GM12878 (cell line): ENCODE measurements around the gene CCR5. TPM values are rescaled to one million over a fixed set of nuclear protein-coding genes. Genes with fewer than 3 reads are reported as not detected.

ENCODE experiments used
- ATAC-seq: fragments of 200-7000 bp; cut with Tn5 transposase; 3 replicates; pipeline ENCODE4 v1.9.1; 2020; ENCODE audit warnings: mild to moderate bottlenecking, moderate library complexity
- BruUV-seq: library from RNA; stranded (reverse); fragments of 400-500 nt; replicated peaks from 2 replicates; lab custom pipeline; 2021; lab: Mats Ljungman, UMichigan
- CTCF ChIA-PET: fragments of 300-600 bp; sonication (Branson Sonifier 250); formaldehyde crosslinking; extraction: SDS; loops from one replicate; lab custom pipeline; 2021; ENCODE audit warnings: inconsistent platforms; lab: Yijun Ruan, JAX
- POLR2A ChIA-PET: fragments of 350-600 bp; formaldehyde crosslinking; extraction: SDS; loops from one replicate; lab custom pipeline; 2021; ENCODE audit warnings: inconsistent platforms; lab: Charles Lee
- RAD21 ChIA-PET: fragments of 300-600 bp; sonication (Branson Sonifier 250); formaldehyde crosslinking; loops from one replicate; lab custom pipeline; 2023; ENCODE audit warnings: antibody characterized with exemption; ENCODE audit not compliant: unreplicated experiment; lab: Charles Lee
- SMC1A ChIA-PET: fragments of 300-600 bp; sonication (Branson Sonifier 250); formaldehyde crosslinking; loops from one replicate; lab custom pipeline; 2023; ENCODE audit not compliant: unreplicated experiment, uncharacterized antibody; lab: Charles Lee
- DNase-seq: peaks from one replicate; pipeline ENCODE4 v3.0.0-alpha.2; 2011; ENCODE audit warnings: low read depth, low spot score
- FAIRE-seq: peaks from 3 replicates; lab custom pipeline; 2011; peaks lifted over from hg19 to GRCh38; lab: Jason Lieb, UNC
- H2AFZ ChIP-seq: 2 replicates; pipeline ENCODE4 v1.6.0; 2011; ENCODE audit warnings: low read depth, low read length, control low read depth; ENCODE audit not compliant: control insufficient read depth
- H3K27ac ChIP-seq: 2 replicates; pipeline ENCODE4 v1.5.1; 2011; ENCODE audit warnings: control low read depth; ENCODE audit not compliant: control insufficient read depth, insufficient read depth
- H3K27me3 ChIP-seq, 2 experiments: replicated peaks in 1 of 2; 2 replicates each; pipeline versions ENCODE4 v1.6.0 to v1.6.1; 2011; ENCODE audit warnings: low read length in 1 of 2; ENCODE audit not compliant: control insufficient read depth in 2 of 2, insufficient read depth in 2 of 2
- H3K36me3 ChIP-seq, 2 experiments: 2 replicates each; pipeline ENCODE4 v1.5.1; 2011; ENCODE audit warnings: low read length in 1 of 2; ENCODE audit not compliant: control insufficient read depth in 2 of 2, insufficient read depth in 2 of 2
- H3K4me1 ChIP-seq: 2 replicates; pipeline ENCODE4 v1.6.1; 2011; ENCODE audit warnings: mild to moderate bottlenecking, low read length, moderate library complexity, mixed read lengths; ENCODE audit not compliant: control insufficient read depth, insufficient read depth
- H3K4me2 ChIP-seq: 2 replicates; pipeline ENCODE4 v1.6.0; 2011; ENCODE audit warnings: control low read depth; ENCODE audit not compliant: control insufficient read depth, insufficient read depth
- H3K4me3 ChIP-seq: fragments of 200-600 bp; sonication (generic); 2 replicates; pipeline ENCODE4 v1.5.1; 2016
- H3K79me2 ChIP-seq: 2 replicates; pipeline ENCODE4 v1.6.0; 2011; ENCODE audit warnings: low read length; ENCODE audit not compliant: control insufficient read depth, insufficient read depth
- H3K9ac ChIP-seq: 2 replicates; pipeline ENCODE4 v1.8.0; 2011; ENCODE audit warnings: low read length, control low read depth, mixed read lengths; ENCODE audit not compliant: control insufficient read depth, insufficient read depth
- H3K9me3 ChIP-seq: replicated peaks from 3 replicates; pipeline ENCODE4 v1.5.1; 2011; ENCODE audit warnings: mild to moderate bottlenecking, low read length; ENCODE audit not compliant: control insufficient read depth, insufficient read depth
- H4K20me1 ChIP-seq: 2 replicates; pipeline ENCODE4 v1.6.0; 2011; ENCODE audit not compliant: control insufficient read depth, insufficient read depth
- CBX5 ChIP-seq: sonication (generic); IDR thresholded peaks from 2 replicates; pipeline ENCODE4 v1.6.1; 2016; ENCODE audit warnings: low read depth, moderate library complexity, mild to moderate bottlenecking, inconsistent platforms
- EGR1 ChIP-seq, 2 experiments: IDR thresholded peaks; 1 replicate in 1 of 2; 2 replicates in 1 of 2; pipeline ENCODE4 v1.6.1; 2011 to 2012; ENCODE audit warnings: low read depth in 2 of 2, low read length in 2 of 2, borderline replicate concordance in 1 of 2, mild to moderate bottlenecking in 1 of 2, moderate library complexity in 1 of 2
- GATAD2B ChIP-seq: fragments of 450-650 bp; conservative IDR thresholded peaks from 2 replicates; pipeline ENCODE4 v1.6.1; 2017; ENCODE audit warnings: low read depth, mild to moderate bottlenecking, moderate library complexity
- IKZF1 ChIP-seq: fragments of 450-650 bp; conservative IDR thresholded peaks from 2 replicates; pipeline ENCODE4 v1.6.1; 2017; ENCODE audit warnings: antibody characterized with exemption, mild to moderate bottlenecking
- LARP7 ChIP-seq: fragments of 450-650 bp; IDR thresholded peaks from 2 replicates; pipeline ENCODE4 v1.6.1; 2017; ENCODE audit warnings: mild to moderate bottlenecking
- MTA2 ChIP-seq: fragments of 450-650 bp; IDR thresholded peaks from 2 replicates; pipeline ENCODE4 v1.6.1; 2016; ENCODE audit warnings: low read depth, mild to moderate bottlenecking, moderate library complexity
- NR2C2 ChIP-seq: IDR thresholded peaks from 2 replicates; pipeline ENCODE4 v1.6.1; 2011; ENCODE audit warnings: borderline replicate concordance, low read depth; ENCODE audit not compliant: control insufficient read depth, insufficient read length
- PAX8 ChIP-seq: fragments of 450-650 bp; IDR thresholded peaks from 2 replicates; pipeline ENCODE4 v1.6.1; 2017; ENCODE audit warnings: mild to moderate bottlenecking, moderate library complexity
- PML ChIP-seq: IDR thresholded peaks from 2 replicates; pipeline ENCODE4 v1.6.1; 2012; ENCODE audit warnings: low read length, inconsistent platforms
- RAD51 ChIP-seq: fragments of 450-650 bp; IDR thresholded peaks from 2 replicates; pipeline ENCODE4 v1.6.1; 2016; ENCODE audit warnings: moderate library complexity, mild to moderate bottlenecking, inconsistent platforms
- SREBF1 ChIP-seq: IDR thresholded peaks from 2 replicates; pipeline ENCODE4 v1.6.1; 2012; ENCODE audit warnings: mild to moderate bottlenecking, low read length
- YBX1 ChIP-seq: fragments of 450-650 bp; IDR thresholded peaks from 2 replicates; pipeline ENCODE4 v1.6.1; 2016; ENCODE audit warnings: antibody characterized with exemption
- ZBED1 ChIP-seq: IDR thresholded peaks from 2 replicates; pipeline ENCODE4 v1.6.1; 2016; ENCODE audit warnings: borderline replicate concordance
- ZZZ3 ChIP-seq: IDR thresholded peaks from 2 replicates; pipeline ENCODE4 v1.6.1; 2011; ENCODE audit warnings: low read depth; ENCODE audit not compliant: control insufficient read depth, insufficient read length
- WGBS: methylation state at CpG from one replicate; pipeline ENCODE4 v1.1.6; 2016; ENCODE audit warnings: low lambda C conversion rate; ENCODE audit not compliant: insufficient replicate concordance, insufficient coverage; ENCODE audit errors: missing lambda C conversion rate; 5-methylcytosine and 5-hydroxymethylcytosine counted together
- in situ Hi-C: fragments of 300-500 bp; cut with MboI; formaldehyde crosslinking; loops from 9 replicates; pipeline ENCODE4 v1.14.3; 2018; ENCODE audit warnings: mixed read lengths
- intact Hi-C: fragments of 100-400 bp; cut with micrococcal nuclease; formaldehyde crosslinking; loops from one replicate; pipeline ENCODE4 v1.14.2; 2022; ENCODE audit not compliant: unreplicated experiment
- polyA plus RNA-seq, 11 experiments: library from polyadenylated mRNA; depleted of rRNA in 4 of 11; unstranded in 6 of 11; stranded (reverse) in 5 of 11; fragments of >200 nt; fragmentation: Nextera tagmentation in 4 of 11; fragmentation: Illumina TruSeq in 1 of 11; extraction: Ambion mirVana in 4 of 11; extraction: Trizol in 1 of 11; gene quantifications; 1 replicate in 1 of 11; 2 replicates in 10 of 11; pipeline versions ENCODE4 v1.2.1 to v1.2.3, GENCODE V29; 2011 to 2016; ENCODE audit warnings: inconsistent platforms in 2 of 11, missing spikeins in 2 of 11, low read depth in 1 of 11
- total RNA-seq, 4 experiments: library from RNA; depleted of rRNA in 3 of 4; stranded (reverse); fragments of >200 nt in 3 of 4; fragmentation: Illumina TruSeq in 1 of 4; extraction: Trizol in 1 of 4; gene quantifications; 2 replicates each; pipeline versions ENCODE4 v1.2.1 to v1.2.3, GENCODE V29; 2013 to 2021
- TF ChIP-seq, protein P1 (sequence below): IDR thresholded peaks from 2 replicates; pipeline ENCODE4 v1.6.1; 2011; ENCODE audit warnings: low read depth, mild to moderate bottlenecking, low read length, moderate library complexity, borderline replicate concordance; ENCODE audit errors: extremely low read depth
- TF ChIP-seq, protein P2 (sequence below): fragments of 450-650 bp; IDR thresholded peaks from 2 replicates; pipeline ENCODE4 v1.6.1; 2017; ENCODE audit warnings: mild to moderate bottlenecking, moderate library complexity
- TF ChIP-seq, protein P3 (sequence below): fragments of 450-650 bp; IDR thresholded peaks from 2 replicates; pipeline ENCODE4 v1.6.1; 2017; ENCODE audit warnings: borderline replicate concordance

Gene CCR5
- total and polyA plus RNA-seq, 10 of the 15 experiments (the other 5 are each of a cell fraction or from before 2014, with no cell fraction given): 0.17 to 1.6 (median 0.82) TPM; not detected in 1

DNA sequence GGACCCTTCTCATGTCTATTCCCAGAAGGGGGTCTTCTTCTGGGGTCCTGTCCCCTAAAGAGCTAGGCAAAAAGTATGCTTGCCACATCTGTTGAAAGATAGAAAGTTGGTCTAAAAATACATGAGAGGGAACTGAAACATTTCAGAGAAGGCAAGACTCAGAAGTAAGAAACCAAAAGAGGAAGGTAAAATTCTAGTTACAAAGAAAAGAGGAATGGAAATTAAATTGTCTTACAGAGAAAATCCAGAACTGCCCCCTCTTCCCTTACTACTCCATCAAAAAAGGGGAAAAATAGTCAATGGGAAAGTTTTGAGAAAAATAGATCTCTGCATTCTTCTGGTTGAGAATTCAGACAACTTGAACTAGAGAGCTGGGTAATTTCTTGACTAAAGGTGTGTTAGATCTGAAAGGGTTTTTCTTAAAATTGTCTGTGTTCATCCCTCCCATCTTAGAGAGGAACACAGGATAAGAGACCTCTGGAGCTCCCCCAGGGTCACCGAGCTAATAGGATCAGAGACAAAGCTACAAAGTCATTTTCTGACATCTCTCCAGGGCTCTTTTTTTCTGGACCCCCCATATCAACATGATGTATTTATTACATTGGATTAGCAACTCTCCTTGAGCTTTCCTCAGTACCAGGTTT lies 49.2 kb upstream of the CCR5 start:
- Histone ChIP-seq H3K4me3 (peak overlapping the region; percentile 64; the same call in 1 of the 2 replicates), H3K27ac (peak overlapping the region; percentile 59), H4K20me1 (no peaks in the 10 kb centered on the region), H3K79me2 (no peaks in the 10 kb centered on the region), H3K4me2 (peak overlapping the region; percentile 48), H3K9ac (no peak overlapping the region), H3K9me3 (peaks cover 10% of the 10 kb centered on the region), H3K27me3 (no peaks in the 10 kb centered on the region), H2AFZ (no peak overlapping the region; the same call in 1 of the 2 replicates), H3K36me3 (no peaks in the 10 kb centered on the region), H3K4me1 (peaks cover 17% of the 10 kb centered on the region)
- peak; percentile 85 for ATAC-seq
- RAD21 ChIA-PET: interaction anchor here (0.8 to 4.2 kb wide), 8 partner anchors 17 to 113 kb away, joined by 3 to 27 read pairs (median 4); partner anchors contain the start of genes CCR1 and CCR5
- BruUV-seq: no TSS peak
- in situ Hi-C loops: no loop called here
- no peak for DNase-seq
- POLR2A ChIA-PET: interaction anchor here (0.8 to 1.4 kb wide), 2 partner anchors 14 to 48 kb away, joined by 4 to 5 read pairs; no protein-coding TSS in a partner anchor
- intact Hi-C loops: no loop called here
- SMC1A ChIA-PET: interaction anchor here (0.8 to 4.1 kb wide), 20 partner anchors 9 to 232 kb away, joined by 3 to 41 read pairs (median 4); partner anchors contain the start of genes CCR1 and CCR5
- 0% methylated on average over 1 of the region's 1 CpG for WGBS
- peak; percentile 78 for FAIRE-seq
- CTCF ChIA-PET: interaction anchor here (1.1 to 3.8 kb wide), 8 partner anchors 13 to 160 kb away, joined by 3 to 18 read pairs (median 4); partner anchors contain the start of genes CCR1 and CCR5
- no peak for TF ChIP-seq NR2C2
- TF ChIP-seq PML: no peak
- TF ChIP-seq GATAD2B: peak; percentile 41; the same call in 1 of the 2 replicates
- TF ChIP-seq, protein P1, sequence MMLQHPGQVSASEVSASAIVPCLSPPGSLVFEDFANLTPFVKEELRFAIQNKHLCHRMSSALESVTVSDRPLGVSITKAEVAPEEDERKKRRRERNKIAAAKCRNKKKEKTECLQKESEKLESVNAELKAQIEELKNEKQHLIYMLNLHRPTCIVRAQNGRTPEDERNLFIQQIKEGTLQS: no peak
- no peak for TF ChIP-seq PAX8
- TF ChIP-seq, protein P2, sequence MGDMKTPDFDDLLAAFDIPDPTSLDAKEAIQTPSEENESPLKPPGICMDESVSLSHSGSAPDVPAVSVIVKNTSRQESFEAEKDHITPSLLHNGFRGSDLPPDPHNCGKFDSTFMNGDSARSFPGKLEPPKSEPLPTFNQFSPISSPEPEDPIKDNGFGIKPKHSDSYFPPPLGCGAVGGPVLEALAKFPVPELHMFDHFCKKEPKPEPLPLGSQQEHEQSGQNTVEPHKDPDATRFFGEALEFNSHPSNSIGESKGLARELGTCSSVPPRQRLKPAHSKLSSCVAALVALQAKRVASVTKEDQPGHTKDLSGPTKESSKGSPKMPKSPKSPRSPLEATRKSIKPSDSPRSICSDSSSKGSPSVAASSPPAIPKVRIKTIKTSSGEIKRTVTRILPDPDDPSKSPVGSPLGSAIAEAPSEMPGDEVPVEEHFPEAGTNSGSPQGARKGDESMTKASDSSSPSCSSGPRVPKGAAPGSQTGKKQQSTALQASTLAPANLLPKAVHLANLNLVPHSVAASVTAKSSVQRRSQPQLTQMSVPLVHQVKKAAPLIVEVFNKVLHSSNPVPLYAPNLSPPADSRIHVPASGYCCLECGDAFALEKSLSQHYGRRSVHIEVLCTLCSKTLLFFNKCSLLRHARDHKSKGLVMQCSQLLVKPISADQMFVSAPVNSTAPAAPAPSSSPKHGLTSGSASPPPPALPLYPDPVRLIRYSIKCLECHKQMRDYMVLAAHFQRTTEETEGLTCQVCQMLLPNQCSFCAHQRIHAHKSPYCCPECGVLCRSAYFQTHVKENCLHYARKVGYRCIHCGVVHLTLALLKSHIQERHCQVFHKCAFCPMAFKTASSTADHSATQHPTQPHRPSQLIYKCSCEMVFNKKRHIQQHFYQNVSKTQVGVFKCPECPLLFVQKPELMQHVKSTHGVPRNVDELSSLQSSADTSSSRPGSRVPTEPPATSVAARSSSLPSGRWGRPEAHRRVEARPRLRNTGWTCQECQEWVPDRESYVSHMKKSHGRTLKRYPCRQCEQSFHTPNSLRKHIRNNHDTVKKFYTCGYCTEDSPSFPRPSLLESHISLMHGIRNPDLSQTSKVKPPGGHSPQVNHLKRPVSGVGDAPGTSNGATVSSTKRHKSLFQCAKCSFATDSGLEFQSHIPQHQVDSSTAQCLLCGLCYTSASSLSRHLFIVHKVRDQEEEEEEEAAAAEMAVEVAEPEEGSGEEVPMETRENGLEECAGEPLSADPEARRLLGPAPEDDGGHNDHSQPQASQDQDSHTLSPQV: no peak
- TF ChIP-seq EGR1 (IDR thresholded peaks at IDR 0.05; ENCODE audit: borderline replicate concordance in 1 of 2, low read depth in 2 of 2, low read length in 2 of 2): no peak
- no peak for TF ChIP-seq LARP7
- no peak for TF ChIP-seq SREBF1
- TF ChIP-seq CBX5: no peak
- no peak for TF ChIP-seq RAD51
- TF ChIP-seq ZBED1: no peak
- peak; percentile 79 for TF ChIP-seq MTA2
- TF ChIP-seq, protein P3, sequence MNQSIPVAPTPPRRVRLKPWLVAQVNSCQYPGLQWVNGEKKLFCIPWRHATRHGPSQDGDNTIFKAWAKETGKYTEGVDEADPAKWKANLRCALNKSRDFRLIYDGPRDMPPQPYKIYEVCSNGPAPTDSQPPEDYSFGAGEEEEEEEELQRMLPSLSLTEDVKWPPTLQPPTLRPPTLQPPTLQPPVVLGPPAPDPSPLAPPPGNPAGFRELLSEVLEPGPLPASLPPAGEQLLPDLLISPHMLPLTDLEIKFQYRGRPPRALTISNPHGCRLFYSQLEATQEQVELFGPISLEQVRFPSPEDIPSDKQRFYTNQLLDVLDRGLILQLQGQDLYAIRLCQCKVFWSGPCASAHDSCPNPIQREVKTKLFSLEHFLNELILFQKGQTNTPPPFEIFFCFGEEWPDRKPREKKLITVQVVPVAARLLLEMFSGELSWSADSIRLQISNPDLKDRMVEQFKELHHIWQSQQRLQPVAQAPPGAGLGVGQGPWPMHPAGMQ: no peak
- no peak for TF ChIP-seq YBX1
- TF ChIP-seq IKZF1: peak; percentile 92
- no peak for TF ChIP-seq ZZZ3
